ENCODE results near the gene ZC3H12D. TPM values are rescaled to one million over a fixed set of nuclear protein-coding genes. Genes with fewer than 3 reads are reported as not detected.
"Not testable (repeated sequence)": the region's sequence is repeated elsewhere in the genome, so short reads cannot be mapped to it uniquely, and the experiment has no call there.

Gene ZC3H12D
- total RNA-seq, 2 experiments from 2014 or later = 37.4 to 37.6 TPM

GRCh38 chr6:149445095-149445466 is 39.7 kb downstream of the ZC3H12D start:
- CTCF ChIA-PET = interaction anchor here (1.6 to 2.5 kb wide), 4 partner anchors 13 to 72 kb away, joined by 6 to 7 read pairs (median 6); partner anchors contain the start of gene ZC3H12D
- no peak for DNase-seq
- Mint-ChIP-seq H3K36me3 (ENCODE audit: low read depth) (peaks cover 22% of the 10 kb centered on the region), H3K27ac (no peak overlapping the region), H3K4me3 (no peak overlapping the region), H3K27me3 (no peaks in the 10 kb centered on the region), H3K4me1 (peaks cover 16% of the 10 kb centered on the region), H3K9me3 (peaks cover 3% of the 10 kb centered on the region)
- POLR2A ChIA-PET = no interaction called here

GRCh38 chr6:149444360-149445094 is 40.3 kb downstream of the ZC3H12D start:
- H3K27ac Mint-ChIP-seq, DNase-seq, POLR2A ChIA-PET, H3K27me3 Mint-ChIP-seq, H3K9me3 Mint-ChIP-seq, H3K4me3 Mint-ChIP-seq: not testable (repeated sequence)
- CTCF ChIA-PET = interaction anchor here (1.6 to 2.5 kb wide), 4 partner anchors 12 to 73 kb away, joined by 6 to 7 read pairs (median 6); partner anchors contain the start of gene ZC3H12D
- peaks cover 20% of the 10 kb centered on the region for H3K4me1 Mint-ChIP-seq
- peaks cover 16% of the 10 kb centered on the region for H3K36me3 Mint-ChIP-seq (ENCODE audit: low read depth)

- Mint-ChIP-seq H3K27ac (no peak overlapping the region), H3K36me3 (ENCODE audit: low read depth) (peaks cover 9% of the 10 kb centered on the region), H3K4me1 (peaks cover 29% of the 10 kb centered on the region), H3K27me3 (no peaks in the 10 kb centered on the region), H3K4me3 (no peak overlapping the region), H3K9me3 (peaks cover 3% of the 10 kb centered on the region)
- DNase-seq = no peak
- ChIA-PET POLR2A (no interaction called here), CTCF (interaction anchor here (2.5 kb wide), 1 partner anchor 72 kb away, joined by 7 read pairs; no protein-coding TSS in a partner anchor)
Observed at GRCh38 chr6:149443411-149444181, 41.2 kb downstream of the ZC3H12D start.

- CTCF ChIA-PET = interaction anchor here (1.6 to 1.8 kb wide), 2 partner anchors 10 to 75 kb away, joined by 3 to 7 read pairs; no protein-coding TSS in a partner anchor
- peaks cover 40% of the 10 kb centered on the region for H3K4me1 Mint-ChIP-seq
- DNase-seq = no peak
- H3K36me3 Mint-ChIP-seq (ENCODE audit: low read depth) = peaks cover 2% of the 10 kb centered on the region
- POLR2A ChIA-PET = no interaction called here
- H3K27me3 Mint-ChIP-seq = no peaks in the 10 kb centered on the region
- no peak overlapping the region for H3K4me3 Mint-ChIP-seq
- peaks cover 3% of the 10 kb centered on the region for H3K9me3 Mint-ChIP-seq
- H3K27ac Mint-ChIP-seq = no peak overlapping the region
Observed at GRCh38 chr6:149441740-149442139, 43.1 kb downstream of the ZC3H12D start.

- POLR2A ChIA-PET = no interaction called here
Observed at GRCh38 chr6:149440735-149441671, 43.8 kb downstream of the ZC3H12D start.

GRCh38 chr6:149439626-149440025 is 45.2 kb downstream of the ZC3H12D start:
- no peak for DNase-seq
- H3K27ac Mint-ChIP-seq = no peak overlapping the region
- H3K27me3 Mint-ChIP-seq = no peaks in the 10 kb centered on the region
- peaks cover 26% of the 10 kb centered on the region for H3K4me1 Mint-ChIP-seq
- no peak overlapping the region for H3K4me3 Mint-ChIP-seq
- POLR2A ChIA-PET = no interaction called here
- H3K9me3 Mint-ChIP-seq = peaks cover 1% of the 10 kb centered on the region
- CTCF ChIA-PET = interaction anchor here (1.2 to 1.3 kb wide), 2 partner anchors 8 to 363 kb away, joined by 3 to 6 read pairs; no protein-coding TSS in a partner anchor
- peaks cover 2% of the 10 kb centered on the region for H3K36me3 Mint-ChIP-seq (ENCODE audit: low read depth)

More at GRCh38 chr6:149440735-149441671, 43.8 kb downstream of the ZC3H12D start:
- Mint-ChIP-seq H3K27ac (no peak overlapping the region), H3K9me3 (peaks cover 3% of the 10 kb centered on the region), H3K36me3 (ENCODE audit: low read depth) (peaks cover 2% of the 10 kb centered on the region), H3K4me1 (peaks cover 37% of the 10 kb centered on the region), H3K27me3 (no peaks in the 10 kb centered on the region), H3K4me3 (no peak overlapping the region)
- CTCF ChIA-PET = interaction anchor here (0.5 to 1.8 kb wide), 5 partner anchors 9 to 385 kb away, joined by 3 to 7 read pairs (median 3); no protein-coding TSS in a partner anchor
- no peak for DNase-seq

DNA sequence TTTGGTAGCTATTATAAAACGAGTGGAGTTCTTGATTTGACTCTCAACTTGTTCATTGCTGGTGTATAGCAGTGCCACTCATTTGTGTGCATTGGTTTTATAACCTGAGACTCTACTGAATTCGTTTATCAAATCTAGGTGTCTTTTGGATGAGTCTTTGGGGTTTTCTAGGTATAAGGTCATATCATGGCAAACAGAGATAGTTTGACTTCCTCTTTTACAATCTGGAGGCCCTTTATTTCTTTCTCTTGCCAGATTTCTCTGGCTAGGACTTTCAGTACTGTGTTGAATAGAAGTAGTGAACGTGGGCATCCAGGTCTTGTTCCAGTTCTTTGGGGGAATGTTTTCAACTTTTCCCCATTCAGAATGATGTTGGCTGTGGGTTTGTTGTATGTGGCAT is 46.0 kb downstream of the ZC3H12D start:
- Mint-ChIP-seq H3K27ac (no peak overlapping the region), H3K9me3 (no peaks in the 10 kb centered on the region), H3K4me1 (peaks cover 24% of the 10 kb centered on the region), H3K27me3 (no peaks in the 10 kb centered on the region), H3K4me3 (no peak overlapping the region), H3K36me3 (ENCODE audit: low read depth) (no peaks in the 10 kb centered on the region)
- no peak for DNase-seq
- CTCF ChIA-PET = no interaction called here
- POLR2A ChIA-PET = no interaction called here

- no peak overlapping the region for H3K4me3 Mint-ChIP-seq
- H3K9me3 Mint-ChIP-seq = no peaks in the 10 kb centered on the region
- H3K27ac Mint-ChIP-seq = no peak overlapping the region
- no peak for DNase-seq
- peaks cover 26% of the 10 kb centered on the region for H3K4me1 Mint-ChIP-seq
- no peaks in the 10 kb centered on the region for H3K36me3 Mint-ChIP-seq (ENCODE audit: low read depth)
- POLR2A ChIA-PET = interaction anchor here (1.1 to 1.2 kb wide), 2 partner anchors 79 to 410 kb away, joined by 3 to 4 read pairs; no protein-coding TSS in a partner anchor
- no peaks in the 10 kb centered on the region for H3K27me3 Mint-ChIP-seq
- CTCF ChIA-PET = no interaction called here
Observed at GRCh38 chr6:149437212-149437611, 47.6 kb downstream of the ZC3H12D start.

DNA sequence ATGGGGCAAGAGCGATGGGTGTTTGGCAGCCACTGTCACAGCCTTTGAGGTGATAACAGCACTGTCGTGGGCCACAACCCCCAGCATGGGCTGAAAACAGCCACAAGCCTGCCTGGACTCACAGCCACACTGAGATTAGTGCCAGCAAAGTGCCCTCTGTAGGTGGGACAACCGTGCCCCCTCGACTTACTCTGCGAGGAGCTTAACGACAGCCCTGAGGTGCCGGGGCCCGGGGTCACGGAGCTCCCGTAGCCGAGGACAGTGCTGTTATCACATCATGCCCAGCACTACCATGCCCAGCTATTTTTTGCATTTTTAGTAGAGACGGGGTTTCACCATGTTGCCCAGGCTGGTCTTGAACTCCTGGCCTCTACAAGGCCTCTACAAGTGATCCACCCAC is 48.2 kb downstream of the ZC3H12D start:
- ChIA-PET POLR2A (interaction anchor here (1.1 to 1.2 kb wide), 2 partner anchors 80 to 410 kb away, joined by 3 to 4 read pairs; no protein-coding TSS in a partner anchor), CTCF (interaction anchor here (0.7 kb wide), 1 partner anchor 50 kb away, joined by 3 read pairs; no protein-coding TSS in a partner anchor)
- no peak for DNase-seq
- Mint-ChIP-seq H3K9me3 (no peaks in the 10 kb centered on the region), H3K27me3 (no peaks in the 10 kb centered on the region), H3K36me3 (ENCODE audit: low read depth) (no peaks in the 10 kb centered on the region), H3K27ac (no peak overlapping the region), H3K4me3 (no peak overlapping the region), H3K4me1 (peaks cover 30% of the 10 kb centered on the region)

GRCh38 chr6:149435919-149436586 is 48.8 kb downstream of the ZC3H12D start:
- POLR2A ChIA-PET = interaction anchor here (1.1 to 1.5 kb wide), 3 partner anchors 80 to 409 kb away, joined by 3 to 4 read pairs (median 4); no protein-coding TSS in a partner anchor
- Mint-ChIP-seq H3K27me3 (no peaks in the 10 kb centered on the region), H3K9me3 (no peaks in the 10 kb centered on the region), H3K36me3 (ENCODE audit: low read depth) (no peaks in the 10 kb centered on the region), H3K4me3 (no peak overlapping the region), H3K27ac (no peak overlapping the region), H3K4me1 (peaks cover 30% of the 10 kb centered on the region)
- DNase-seq = no peak
- CTCF ChIA-PET = interaction anchor here (0.7 kb wide), 1 partner anchor 50 kb away, joined by 3 read pairs; no protein-coding TSS in a partner anchor

DNA sequence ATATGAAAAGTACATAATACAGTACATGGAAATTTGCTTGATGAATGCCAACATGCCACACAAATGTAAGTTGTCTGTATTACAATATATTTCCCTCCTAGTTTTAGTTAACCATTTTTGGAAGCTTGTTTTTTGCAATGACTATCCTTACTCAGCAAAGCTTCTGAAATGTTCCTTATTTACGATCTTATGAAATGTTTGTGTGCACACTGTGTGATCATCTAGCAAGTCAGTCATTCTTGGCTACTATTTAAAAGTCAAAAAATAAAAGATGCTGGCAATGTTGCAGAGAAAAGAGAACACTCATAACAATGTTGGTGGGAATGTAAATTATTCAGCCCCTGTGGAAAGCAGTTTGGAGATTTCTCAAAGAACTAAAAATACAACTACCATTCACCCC is 50.9 kb downstream of the ZC3H12D start:
- no peak for DNase-seq
- Mint-ChIP-seq H3K27me3 (no peaks in the 10 kb centered on the region), H3K4me3 (no peak overlapping the region), H3K9me3 (no peaks in the 10 kb centered on the region), H3K27ac (no peak overlapping the region), H3K4me1 (peaks cover 20% of the 10 kb centered on the region), H3K36me3 (ENCODE audit: low read depth) (no peaks in the 10 kb centered on the region)
- ChIA-PET POLR2A (interaction anchor here (1.0 to 1.3 kb wide), 3 partner anchors 338 to 405 kb away, joined by 3 to 8 read pairs (median 4); no protein-coding TSS in a partner anchor), CTCF (interaction anchor here (0.6 to 8.5 kb wide), 7 partner anchors 83 to 652 kb away, joined by 3 to 228 read pairs (median 4); no protein-coding TSS in a partner anchor)

All from activated CD4-positive, alpha-beta memory T cell treated with anti-CD3 and anti-CD28 coated beads, Interleukin-2, amount 10 ng/mL, durations not matched to agents 7 days and 5 days (primary cell).